Measurements from ENCODE around the gene LDB3.
A peak's percentile ranks its signal among the peaks of the same experiment; 100 is the strongest.
"Not testable (repeated sequence)": the region's sequence is repeated elsewhere in the genome, so short reads cannot be mapped to it uniquely, and the experiment has no call there.

LDB3 gene

GRCh38 chr10:86668297-86669165, at the start of gene LDB3:
LDB3 (plus strand) TSS chr10:86668511; CDS start chr10:86668692, 181 bp downstream.
- no peak for FAIRE-seq

GRCh38 chr10:86628311-86628710, 40.0 kb upstream of the LDB3 start:
- no peak for FAIRE-seq

GRCh38 chr10:86630079-86630478, 38.2 kb upstream of the LDB3 start:
- FAIRE-seq, result no peak

- FAIRE-seq, result no peak
Observed at GRCh38 chr10:86632009-86632800, 36.1 kb upstream of the LDB3 start.

- FAIRE-seq, result no peak
Observed at GRCh38 chr10:86632951-86633350, 35.4 kb upstream of the LDB3 start.

- FAIRE-seq, result no peak
Observed at GRCh38 chr10:86635402-86635801, 32.9 kb upstream of the LDB3 start.

GRCh38 chr10:86636311-86636710, 32.0 kb upstream of the LDB3 start:
- FAIRE-seq, result no peak

- FAIRE-seq, result no peak
Observed at GRCh38 chr10:86642021-86642420, 26.3 kb upstream of the LDB3 start.

GRCh38 chr10:86642499-86642898, 25.8 kb upstream of the LDB3 start:
- FAIRE-seq, result no peak

- peak; percentile 66 for FAIRE-seq
Observed at GRCh38 chr10:86644152-86644793, 24.0 kb upstream of the LDB3 start.

GRCh38 chr10:86644794-86645445, 23.4 kb upstream of the LDB3 start:
- FAIRE-seq, result no peak

GRCh38 chr10:86645621-86646165, 22.6 kb upstream of the LDB3 start:
- FAIRE-seq, result not testable (repeated sequence)

- peak; percentile 65 for FAIRE-seq
Observed at GRCh38 chr10:86646532-86646931, 21.8 kb upstream of the LDB3 start.

GRCh38 chr10:86646933-86647332, 21.4 kb upstream of the LDB3 start:
- no peak for FAIRE-seq

- FAIRE-seq, result peak; percentile 48
Observed at GRCh38 chr10:86647773-86648703, 20.3 kb upstream of the LDB3 start.

- FAIRE-seq, result no peak
Observed at GRCh38 chr10:86648704-86649427, 19.4 kb upstream of the LDB3 start.

GRCh38 chr10:86649471-86650150, 18.7 kb upstream of the LDB3 start:
- no peak for FAIRE-seq

GRCh38 chr10:86650151-86650550, 18.2 kb upstream of the LDB3 start:
- no peak for FAIRE-seq

- no peak for FAIRE-seq
Observed at GRCh38 chr10:86651021-86651471, 17.3 kb upstream of the LDB3 start.
